ENCODE measurements around the gene HSPA1B.
"Not testable (repeated sequence)": the region's sequence is repeated elsewhere in the genome, so short reads cannot be mapped to it uniquely, and the experiment has no call there.

HSPA1B gene

DNA sequence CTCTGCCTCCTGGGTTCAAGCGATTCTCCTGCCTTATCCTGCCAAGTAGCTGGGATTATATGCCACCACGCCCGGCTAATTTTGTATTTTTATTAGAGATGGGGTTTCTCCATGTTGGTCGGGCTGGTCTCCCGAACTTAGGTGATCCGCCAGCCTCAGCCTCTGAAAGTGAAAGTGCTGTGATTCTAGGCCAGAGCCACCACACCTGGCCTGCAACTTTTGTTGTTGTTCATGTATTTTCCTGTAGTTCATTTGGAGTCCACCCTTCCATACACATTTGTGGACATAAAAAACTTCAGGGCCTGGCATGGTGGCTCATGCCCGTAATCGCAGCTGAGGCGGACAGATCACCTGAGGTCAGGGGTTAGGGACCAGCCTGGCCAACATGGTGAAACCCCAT, 14.5 kb downstream of the HSPA1B start:
- in situ Hi-C loops (cut with HindIII; ENCODE audit: low pct_ligation_motif_present, low pct_unique_long_range_greater_than_20kb, low sequenced_read_pairs): no loop called here

DNA sequence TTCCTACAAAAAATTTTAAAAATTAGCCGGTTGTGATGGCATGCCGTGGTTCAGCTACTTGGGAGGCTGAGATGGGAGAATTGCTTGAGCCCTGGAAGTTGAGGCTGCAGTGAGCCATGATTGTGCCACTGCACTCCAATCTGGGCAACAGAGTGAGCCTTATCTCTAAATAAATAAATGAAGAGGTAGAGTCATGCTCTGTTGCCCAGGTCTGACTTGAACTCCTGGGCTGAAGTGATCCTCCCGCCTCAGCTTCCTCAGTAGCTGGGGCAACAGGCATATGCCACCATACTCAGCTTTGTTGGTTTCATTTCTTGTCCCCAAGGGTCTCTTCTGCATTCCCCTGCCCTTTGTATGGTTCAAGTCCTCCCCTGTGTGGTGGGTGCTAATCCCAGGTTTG, 17.0 kb downstream of the HSPA1B start:
- DNase-seq: no peak
- in situ Hi-C loops (cut with HindIII; ENCODE audit: low pct_ligation_motif_present, low pct_unique_long_range_greater_than_20kb, low sequenced_read_pairs): no loop called here

More for the DNA sequence above, 14.5 kb downstream of the HSPA1B start:
- DNase-seq: no peak

DNA sequence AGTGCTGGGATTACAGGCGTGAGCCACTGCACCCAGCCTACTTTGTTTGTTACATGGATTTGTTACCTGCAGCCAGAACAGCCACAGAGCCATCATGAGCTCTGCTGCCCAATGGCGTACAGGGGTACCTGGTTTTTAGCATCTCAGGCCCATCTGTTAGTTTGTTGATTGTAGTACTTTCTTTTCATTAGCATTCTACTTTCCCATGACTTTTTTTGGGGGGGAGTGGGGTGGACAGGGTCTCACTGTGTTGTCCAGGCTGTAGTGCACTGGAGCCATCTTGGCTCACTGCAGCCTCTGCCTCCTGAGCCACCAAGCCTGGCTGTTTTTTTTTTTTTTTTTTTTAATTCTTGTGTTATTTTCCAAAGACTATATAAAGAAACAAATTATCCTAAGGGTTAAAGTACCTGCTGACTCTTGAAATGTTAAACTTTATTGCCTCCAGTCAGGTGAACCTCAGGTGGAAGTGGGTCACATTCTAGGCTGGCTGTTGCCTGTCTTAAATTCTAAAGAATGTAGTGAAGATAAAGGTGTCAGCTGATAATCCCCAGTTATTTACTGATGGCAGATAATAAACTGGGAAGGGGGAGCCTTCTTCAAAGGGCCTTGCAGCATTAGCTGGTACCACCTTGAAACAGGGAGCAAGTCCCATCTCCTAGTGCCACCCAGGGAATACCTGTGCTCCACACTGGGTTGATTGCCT, 19.9 kb downstream of the HSPA1B start:
- no peak for DNase-seq
- in situ Hi-C loops (cut with HindIII; ENCODE audit: low pct_ligation_motif_present, low pct_unique_long_range_greater_than_20kb, low sequenced_read_pairs): no loop called here

DNA sequence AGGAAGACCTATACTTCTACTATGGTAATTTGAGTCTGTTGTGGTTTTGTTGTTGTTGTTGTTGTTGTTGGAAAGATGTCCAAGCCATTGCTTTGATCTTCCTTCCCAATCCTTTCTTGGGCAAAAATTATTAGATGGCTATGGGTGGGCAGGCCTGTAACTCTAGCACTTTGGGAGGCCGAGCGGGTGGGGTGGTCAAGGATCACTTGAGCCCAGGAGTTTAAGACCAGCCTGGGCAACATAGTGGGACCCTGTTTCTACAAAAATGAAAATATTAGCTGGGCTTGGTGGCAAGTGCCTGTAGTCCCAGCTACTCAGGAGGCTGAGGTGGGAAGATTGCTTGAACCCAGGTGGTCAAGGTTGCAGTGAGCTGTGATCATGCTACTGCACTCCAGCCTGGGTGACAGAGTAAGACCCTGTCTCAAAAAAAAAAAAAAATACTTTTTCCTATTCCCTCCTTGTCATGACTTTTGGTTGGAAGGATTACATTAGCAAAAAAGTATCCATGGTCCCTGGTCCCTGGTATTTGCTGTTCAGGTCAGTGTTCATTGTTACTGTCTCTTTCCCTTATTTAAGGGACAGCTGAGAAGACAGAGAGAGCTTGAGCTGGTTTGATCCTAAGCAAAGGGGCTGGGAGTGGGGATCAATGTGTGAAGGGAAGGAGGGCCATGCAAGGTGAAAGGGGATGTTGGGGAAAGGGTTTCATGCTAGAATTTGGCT, 23.4 kb downstream of the HSPA1B start:
- in situ Hi-C loops (cut with HindIII; ENCODE audit: low pct_ligation_motif_present, low pct_unique_long_range_greater_than_20kb, low sequenced_read_pairs): no loop called here
- no peak for DNase-seq

DNA sequence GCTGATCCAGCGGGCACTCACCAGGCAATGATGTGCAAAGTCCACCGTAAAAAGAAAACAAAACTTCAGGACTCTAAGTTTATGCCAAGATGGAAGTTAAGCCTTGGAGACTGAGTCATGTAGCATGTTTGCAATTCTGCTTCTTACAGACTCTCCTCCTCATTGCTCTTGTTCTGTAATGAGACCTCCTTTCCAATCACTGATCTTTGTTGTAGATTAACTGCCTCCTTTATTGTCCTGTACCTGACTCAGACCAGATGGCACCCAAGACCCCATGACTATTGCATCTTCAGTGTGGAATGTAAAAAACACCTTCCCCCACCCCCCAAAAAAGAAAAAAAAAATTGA, 23.9 kb downstream of the HSPA1B start:
- in situ Hi-C loops (cut with HindIII; ENCODE audit: low pct_ligation_motif_present, low pct_unique_long_range_greater_than_20kb, low sequenced_read_pairs): no loop called here
- DNase-seq: peak; percentile 82

DNA sequence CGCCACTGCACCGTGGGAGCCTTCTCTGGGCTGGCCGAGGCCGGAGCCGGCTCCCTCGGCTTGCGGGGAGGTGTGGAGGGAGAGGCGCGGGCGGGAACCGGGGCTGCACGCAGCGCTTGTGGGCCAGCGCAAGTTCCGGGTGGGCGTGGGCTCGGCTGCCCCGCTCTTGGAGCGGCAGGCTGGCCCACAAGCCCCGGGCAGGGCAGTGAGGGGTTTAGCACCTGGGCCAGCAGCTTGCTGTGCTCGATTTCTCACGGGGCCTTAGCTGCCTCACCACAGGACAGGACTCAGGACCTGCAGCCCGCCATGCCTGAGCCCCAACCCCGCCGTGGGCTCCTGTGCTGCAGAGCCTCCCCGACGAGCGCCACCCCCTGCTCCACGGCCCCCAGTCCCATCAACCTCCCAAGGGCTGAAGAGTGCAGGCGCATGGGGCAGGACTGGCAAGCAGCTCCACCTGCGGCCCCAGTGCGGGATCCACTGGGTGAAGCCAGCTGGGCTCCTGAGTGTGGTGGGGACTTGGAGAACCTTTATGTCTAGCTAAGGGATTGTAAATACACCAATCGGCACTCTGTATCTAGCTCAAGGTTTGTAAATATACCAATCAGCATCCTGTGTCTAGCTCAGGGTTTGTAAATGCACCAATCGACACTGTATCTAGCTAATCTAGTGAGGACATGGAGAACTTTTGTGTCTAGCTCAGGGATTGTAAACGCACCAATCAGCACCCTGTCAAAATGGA, 24.6 kb downstream of the HSPA1B start:
- peak; percentile 74 for DNase-seq
- in situ Hi-C loops (cut with HindIII; ENCODE audit: low pct_ligation_motif_present, low pct_unique_long_range_greater_than_20kb, low sequenced_read_pairs): not testable (repeated sequence)

DNA sequence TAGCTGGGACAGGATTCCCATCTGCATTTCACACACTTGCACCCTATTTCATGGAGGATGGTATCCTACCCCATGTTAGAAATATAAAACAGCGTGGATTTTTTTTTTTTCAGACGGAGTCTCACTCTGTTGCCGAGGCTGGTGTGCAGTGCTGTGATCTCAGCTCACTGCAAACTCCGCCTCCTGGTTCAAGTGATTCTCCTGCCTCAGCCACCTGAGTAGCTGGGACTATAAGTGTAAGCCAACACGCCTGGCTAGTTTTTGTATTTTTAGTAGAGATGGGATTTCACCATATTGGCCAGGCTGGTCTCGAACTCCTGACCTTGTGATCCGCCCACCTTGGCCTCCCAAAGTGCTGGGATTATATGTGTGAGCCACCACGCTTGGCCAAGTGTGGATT, 30.2 kb downstream of the HSPA1B start:
- DNase-seq; in situ Hi-C loops (cut with HindIII; ENCODE audit: low pct_ligation_motif_present, low pct_unique_long_range_greater_than_20kb, low sequenced_read_pairs): not testable (repeated sequence)

DNA sequence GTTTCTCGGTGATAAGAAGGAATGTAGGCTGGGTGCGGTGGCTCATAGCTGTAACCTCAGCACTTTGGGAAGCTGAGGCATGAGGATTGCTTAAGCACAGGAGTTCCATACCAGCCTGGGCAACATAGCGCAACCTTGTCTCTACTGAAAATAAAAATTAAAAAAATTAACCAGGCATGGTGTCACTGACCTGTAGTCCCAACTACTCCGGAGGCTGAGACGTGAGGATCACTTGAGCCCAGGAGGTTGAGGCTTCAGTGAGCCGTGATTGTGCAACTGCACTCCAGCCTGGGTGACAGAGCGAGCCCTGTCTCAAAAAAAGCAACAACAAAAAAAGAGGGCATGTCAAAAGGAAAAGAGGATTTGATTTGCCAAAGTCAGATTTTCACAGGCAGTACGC, 31.2 kb downstream of the HSPA1B start:
- in situ Hi-C loops (cut with HindIII; ENCODE audit: low pct_ligation_motif_present, low pct_unique_long_range_greater_than_20kb, low sequenced_read_pairs): no loop called here
- no peak for DNase-seq

DNA sequence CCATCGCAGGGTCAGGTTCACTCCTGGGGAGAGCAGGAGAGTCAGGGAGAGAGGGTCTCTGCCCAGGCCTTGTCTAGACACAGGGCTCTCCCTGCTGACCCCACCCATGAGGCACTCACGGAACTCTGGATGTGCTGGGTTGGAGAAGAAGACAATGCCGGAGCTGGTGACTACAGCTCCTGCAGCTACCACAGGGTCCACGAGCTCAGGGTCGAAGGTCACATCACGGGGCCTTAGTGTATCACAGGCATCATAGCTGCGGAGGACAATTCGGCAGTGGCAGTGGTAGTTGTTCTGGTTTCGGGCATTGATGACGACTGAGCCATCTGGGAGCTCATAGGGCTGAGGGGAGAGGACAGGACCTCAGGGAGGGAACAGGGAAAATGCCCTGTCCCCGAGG, 32.4 kb downstream of the HSPA1B start:
- no peak for DNase-seq
- in situ Hi-C loops (cut with HindIII; ENCODE audit: low pct_ligation_motif_present, low pct_unique_long_range_greater_than_20kb, low sequenced_read_pairs): no loop called here

DNA sequence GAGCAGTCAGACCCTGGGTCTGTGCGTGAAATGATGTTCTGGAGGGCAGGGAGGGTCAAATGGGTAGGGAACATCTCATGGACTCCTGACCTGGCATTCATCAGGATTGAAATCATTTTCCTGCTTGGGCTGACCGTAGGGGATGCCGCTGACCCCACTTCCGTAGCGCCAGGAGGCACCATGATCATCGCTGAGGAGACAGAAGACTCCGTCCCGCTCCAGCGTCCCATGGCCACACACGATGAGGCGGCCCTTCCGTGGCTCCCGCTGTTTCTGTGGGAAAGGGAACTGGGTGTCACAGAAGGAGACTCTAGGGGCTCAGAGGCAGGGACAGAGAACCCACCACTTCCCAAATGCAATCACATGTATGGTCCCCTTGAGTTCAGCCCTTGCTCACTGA, 32.8 kb downstream of the HSPA1B start:
- in situ Hi-C loops (cut with HindIII; ENCODE audit: low pct_ligation_motif_present, low pct_unique_long_range_greater_than_20kb, low sequenced_read_pairs): no loop called here
- no peak for DNase-seq

DNA sequence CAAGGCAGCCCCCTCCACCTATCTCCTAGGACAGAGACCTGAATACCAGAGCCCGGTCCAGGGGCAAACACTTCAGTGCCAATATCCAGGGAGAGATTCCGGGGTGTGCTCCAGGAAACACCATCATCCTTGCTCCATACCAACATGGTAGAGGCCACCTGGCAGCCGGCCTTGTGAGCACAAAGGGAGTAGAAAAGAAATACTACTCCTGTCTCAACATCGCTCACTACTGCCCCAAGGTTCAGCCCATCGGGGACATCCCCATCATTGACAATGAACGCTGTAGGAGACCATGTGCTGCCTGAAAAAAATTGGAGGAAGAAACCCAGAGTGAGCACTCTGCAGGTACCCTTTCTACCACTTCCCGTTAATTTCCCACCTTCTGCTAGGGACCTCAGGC, 33.6 kb downstream of the HSPA1B start:
- no peak for DNase-seq
- in situ Hi-C loops (cut with HindIII; ENCODE audit: low pct_ligation_motif_present, low pct_unique_long_range_greater_than_20kb, low sequenced_read_pairs): no loop called here

DNA sequence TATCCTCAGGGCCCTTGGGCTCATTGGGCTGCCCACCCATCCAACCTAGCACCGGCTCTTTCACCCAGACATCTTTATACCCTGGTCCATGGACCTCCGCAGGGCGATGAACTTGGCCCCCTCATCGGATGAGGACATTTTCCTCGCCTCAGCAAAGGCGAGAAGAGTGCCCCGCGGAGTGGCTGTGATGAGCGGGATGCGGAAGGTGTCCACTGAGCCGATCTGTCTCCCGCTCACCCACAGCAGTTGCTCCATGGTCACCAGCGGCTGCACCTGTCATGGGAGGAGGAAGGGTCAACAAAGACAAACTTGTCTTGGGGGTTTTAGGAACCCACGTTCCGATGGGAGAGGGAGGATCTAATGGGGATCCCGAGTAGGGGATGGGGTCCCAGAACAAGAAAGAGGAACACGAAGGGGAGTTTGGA, 34.4 kb downstream of the HSPA1B start:
- DNase-seq: no peak

DNA sequence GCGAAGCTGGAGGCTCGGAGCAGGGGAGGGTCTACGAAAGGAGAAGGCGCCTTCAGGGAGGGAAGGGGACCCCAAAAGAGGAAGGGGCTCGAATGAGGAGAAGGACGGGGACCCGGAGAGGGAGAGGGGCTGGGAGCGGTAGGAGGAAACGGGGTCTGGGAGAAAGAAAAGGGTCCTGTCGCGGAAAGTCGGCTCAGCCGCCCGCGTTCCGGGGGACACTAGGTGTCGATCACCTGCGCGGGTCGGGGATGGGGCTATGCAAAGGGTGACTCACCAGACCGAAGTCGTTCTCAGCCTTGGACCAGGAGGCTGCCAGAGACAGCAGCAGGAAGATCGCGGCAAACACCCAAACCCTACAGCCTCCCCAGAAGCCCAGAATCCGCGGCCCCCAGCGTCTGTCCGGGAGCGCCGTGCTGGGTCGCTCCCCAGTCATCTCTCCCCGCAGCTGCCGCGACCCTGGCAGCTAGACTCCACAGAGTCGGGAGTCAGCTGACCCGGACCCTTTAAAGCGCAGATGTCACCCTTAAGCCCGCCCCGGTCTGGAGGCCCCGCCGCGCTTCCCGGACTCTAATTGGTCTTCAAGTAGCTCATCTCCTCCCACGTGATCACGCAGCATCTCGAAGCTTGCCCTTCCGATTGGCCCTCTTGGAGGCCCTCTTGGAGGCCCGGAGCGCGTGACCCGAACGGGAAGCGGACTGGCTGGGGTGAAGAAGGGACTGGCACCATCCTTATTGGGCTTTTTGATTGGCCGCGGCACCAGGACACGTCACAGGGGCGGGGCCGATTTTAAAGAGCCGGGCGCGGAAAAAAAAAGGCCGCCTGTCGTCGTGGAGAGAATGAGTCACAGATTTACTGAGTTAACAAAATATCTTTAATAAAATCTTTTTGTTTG, 35.1 kb downstream of the HSPA1B start, which contains the start of gene NEU1:
NEU1 (minus strand) TSS at position 478 of the 892 bp plus-strand sequence; CDS start at position 433, 45 bp downstream.
- in situ Hi-C loops (cut with HindIII; ENCODE audit: low pct_ligation_motif_present, low pct_unique_long_range_greater_than_20kb, low sequenced_read_pairs): no loop called here
- peak; percentile 100 for DNase-seq

More for the DNA sequence above, 34.4 kb downstream of the HSPA1B start:
- in situ Hi-C loops (cut with HindIII; ENCODE audit: low pct_ligation_motif_present, low pct_unique_long_range_greater_than_20kb, low sequenced_read_pairs): no loop called here

DNA sequence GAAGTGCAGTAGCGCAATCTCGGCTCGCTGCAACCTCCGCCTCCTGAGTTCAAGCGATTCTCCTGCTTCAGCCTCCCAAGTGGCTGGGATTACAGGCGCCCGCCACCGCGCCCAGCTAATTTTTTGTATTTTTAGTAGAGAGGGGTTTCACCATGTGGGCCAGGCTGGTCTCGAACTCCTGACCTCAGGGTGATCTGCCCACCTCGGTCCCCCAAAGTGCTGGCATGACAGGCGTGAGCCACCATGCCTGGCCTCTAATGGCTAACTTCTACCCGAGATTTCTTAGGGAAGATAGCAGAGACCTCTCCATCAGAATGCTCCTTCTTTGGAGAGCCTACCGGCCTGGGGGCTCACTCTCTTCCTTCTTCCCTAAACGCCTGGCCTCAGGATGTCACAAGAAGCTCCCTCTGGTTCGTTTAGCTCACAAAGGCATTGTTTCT, 36.6 kb downstream of the HSPA1B start:
- in situ Hi-C loops (cut with HindIII; ENCODE audit: low pct_ligation_motif_present, low pct_unique_long_range_greater_than_20kb, low sequenced_read_pairs); DNase-seq: not testable (repeated sequence)

DNA sequence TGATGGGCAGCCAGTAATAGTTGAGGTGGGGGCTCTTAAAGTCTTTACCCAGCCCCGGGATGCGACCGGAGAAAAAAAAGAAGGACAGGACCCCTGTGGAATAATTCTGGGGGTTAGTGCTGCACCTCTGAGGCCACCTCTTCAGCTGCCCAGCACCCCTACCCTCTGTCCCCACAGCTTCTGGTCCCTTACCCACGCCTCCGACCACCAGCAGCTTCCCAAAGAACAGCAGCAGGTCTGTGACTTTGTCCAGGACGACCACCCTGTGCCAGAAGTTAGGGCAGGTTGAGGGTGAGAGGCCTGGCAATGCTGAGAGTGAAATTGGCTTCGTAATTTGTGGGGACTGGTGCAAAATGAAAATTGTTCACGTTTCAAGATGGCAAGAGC, 37.3 kb downstream of the HSPA1B start:
- no peak for DNase-seq
- in situ Hi-C loops (cut with HindIII; ENCODE audit: low pct_ligation_motif_present, low pct_unique_long_range_greater_than_20kb, low sequenced_read_pairs): no loop called here

DNA sequence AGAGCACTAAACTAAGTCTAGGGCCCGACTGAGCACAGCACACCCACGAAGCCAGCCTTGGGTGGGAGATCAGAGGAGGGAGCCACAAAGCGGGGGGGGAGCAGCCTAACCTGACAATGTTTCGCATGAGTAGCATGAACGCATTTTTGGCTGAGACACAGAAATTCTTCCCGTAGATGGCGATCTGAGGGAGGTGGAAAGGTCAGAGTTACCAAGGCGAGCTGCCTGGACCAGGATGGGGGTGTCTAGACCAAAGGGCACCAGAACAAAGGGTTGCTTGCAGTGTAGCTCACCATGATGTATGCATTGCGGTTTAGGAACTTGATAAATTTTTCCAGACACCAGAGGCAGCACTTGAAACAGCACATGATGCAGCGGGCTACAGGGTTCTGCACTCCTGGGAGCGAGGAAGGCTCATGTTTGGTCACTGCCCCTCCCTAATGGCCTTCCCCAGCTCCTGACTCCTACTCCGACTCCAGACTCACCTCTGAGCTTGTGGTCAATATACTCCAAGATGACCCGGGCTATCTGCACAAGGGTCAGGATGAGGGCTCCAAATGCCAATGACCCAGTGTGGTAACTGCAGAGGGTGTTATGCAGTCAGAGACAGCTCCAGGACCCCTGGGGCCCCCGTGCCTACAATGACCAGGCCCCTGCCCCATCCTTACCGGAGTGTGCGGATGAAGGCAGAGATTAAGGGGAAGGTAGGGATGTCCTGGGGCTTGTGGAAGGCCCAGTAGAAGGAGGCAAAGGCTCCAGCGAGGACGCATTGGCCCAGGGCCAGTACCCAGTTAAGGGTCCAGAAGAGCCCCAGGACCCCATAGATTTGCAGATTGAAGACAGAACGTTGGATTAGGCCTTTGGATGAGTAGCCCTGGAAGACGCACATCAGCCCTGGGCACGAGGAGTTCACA, 37.9 kb downstream of the HSPA1B start:
- DNase-seq: peak; percentile 87

DNA sequence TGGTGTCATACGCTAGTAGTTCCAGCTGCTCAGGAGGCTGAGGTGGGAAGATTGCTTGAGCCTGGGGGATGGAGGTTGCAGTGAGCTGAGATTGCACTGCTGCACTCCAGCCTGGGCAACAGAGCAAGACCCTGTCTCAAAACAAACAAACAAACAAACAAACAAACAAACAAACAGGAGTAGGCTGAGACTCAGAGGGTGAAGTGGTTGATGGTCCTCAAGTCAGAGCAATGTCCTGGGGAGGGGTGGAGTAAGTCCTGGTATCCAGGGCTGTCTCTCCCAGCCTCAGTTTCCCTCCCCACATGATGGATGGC, 41.1 kb downstream of the HSPA1B start:
- in situ Hi-C loops (cut with HindIII; ENCODE audit: low pct_ligation_motif_present, low pct_unique_long_range_greater_than_20kb, low sequenced_read_pairs); DNase-seq: not testable (repeated sequence)

More for the DNA sequence above, 37.9 kb downstream of the HSPA1B start:
- in situ Hi-C loops (cut with HindIII; ENCODE audit: low pct_ligation_motif_present, low pct_unique_long_range_greater_than_20kb, low sequenced_read_pairs): no loop called here

DNA sequence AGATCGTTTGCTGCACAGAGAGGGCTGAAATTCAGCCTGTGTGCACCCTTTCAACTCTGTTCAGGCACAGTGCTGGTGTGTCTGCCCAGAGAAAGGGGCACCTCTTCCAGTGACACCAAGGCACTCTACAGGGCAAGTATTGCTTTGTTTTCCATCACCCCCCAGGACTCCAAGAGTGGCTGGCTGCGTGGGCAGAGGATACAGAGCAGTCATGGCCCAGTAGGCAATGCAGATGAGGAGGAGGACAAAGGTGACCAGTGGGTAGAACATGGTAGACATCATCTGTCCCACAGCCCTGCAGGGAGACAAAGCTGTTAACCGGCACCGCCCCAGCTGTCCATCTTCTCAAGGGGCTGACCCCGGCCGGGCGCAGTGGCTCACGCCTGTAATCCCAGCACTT, 41.8 kb downstream of the HSPA1B start:
- in situ Hi-C loops (cut with HindIII; ENCODE audit: low pct_ligation_motif_present, low pct_unique_long_range_greater_than_20kb, low sequenced_read_pairs): no loop called here
- no peak for DNase-seq
